Body of pancreas (tissue), 4 donors: ENCODE data around the gene CRIP1.

Experiments used
- CTCF ChIP-seq, 7 experiments: fragments of 450-650 bp in 4 of 7; fragments of 200-600 bp in 3 of 7; sonication (generic) in 3 of 7; IDR thresholded peaks; one replicate each; pipeline ENCODE4 v1.5.1; 2016 to 2019; ENCODE audit warnings: antibody characterized with exemption in 7 of 7
- POLR2A ChIP-seq, 3 donors: fragments of 450-650 bp; IDR thresholded peaks; one replicate each; pipeline ENCODE4 v1.6.1; 2016; ENCODE audit warnings: antibody characterized with exemption in 3 of 3, mild to moderate bottlenecking in 2 of 3

GRCh38 chr14:105525861-105526775 lies 39.4 kb downstream of the CRIP1 start, which contains the start of gene TMEM121:
- no peak for TF ChIP-seq CTCF (IDR thresholded peaks at IDR 0.05)
- TF ChIP-seq POLR2A (IDR thresholded peaks at IDR 0.05), result no peak
